ENCODE data around the gene DCAF4. TPM values are rescaled to one million over a fixed set of nuclear protein-coding genes. Genes with fewer than 3 reads are reported as not detected.
A peak's percentile ranks its signal among the peaks of the same experiment; 100 is the strongest.
"Not testable (repeated sequence)": the region's sequence is repeated elsewhere in the genome, so short reads cannot be mapped to it uniquely, and the experiment has no call there.

DCAF4 gene
- total RNA-seq, 1 experiment from 2014 or later: 16.1 TPM

- DNase-seq (ENCODE audit: low read depth): no peak
Measured at GRCh38 chr14:72932893-72933292, 6.6 kb downstream of the DCAF4 start.

GRCh38 chr14:72939630-72940029, 13.4 kb downstream of the DCAF4 start:
- no peak for DNase-seq (ENCODE audit: low read depth)

GRCh38 chr14:72941286-72941985, 15.2 kb downstream of the DCAF4 start:
- no peak for DNase-seq (ENCODE audit: low read depth)

- no peak for DNase-seq (ENCODE audit: low read depth)
Measured at GRCh38 chr14:72942934-72943333, 16.7 kb downstream of the DCAF4 start.

GRCh38 chr14:72943876-72944430, 17.7 kb downstream of the DCAF4 start:
- DNase-seq (ENCODE audit: low read depth): no peak

- DNase-seq (ENCODE audit: low read depth): no peak
Measured at GRCh38 chr14:72945356-72946027, 19.2 kb downstream of the DCAF4 start.

- DNase-seq (ENCODE audit: low read depth): no peak
Measured at GRCh38 chr14:72946491-72946890, 20.2 kb downstream of the DCAF4 start.

- DNase-seq (ENCODE audit: low read depth): peak; percentile 14
Measured at GRCh38 chr14:72947366-72948160, 21.3 kb downstream of the DCAF4 start.

GRCh38 chr14:72948481-72949138, 22.3 kb downstream of the DCAF4 start:
- peak; percentile 57 for DNase-seq (ENCODE audit: low read depth)

GRCh38 chr14:72952171-72952570, 25.9 kb downstream of the DCAF4 start:
- no peak for DNase-seq (ENCODE audit: low read depth)

- not testable (repeated sequence) for DNase-seq (ENCODE audit: low read depth)
Measured at GRCh38 chr14:72956741-72957140, 30.5 kb downstream of the DCAF4 start.

GRCh38 chr14:72957213-72957612, 30.9 kb downstream of the DCAF4 start:
- DNase-seq (ENCODE audit: low read depth): no peak

- no peak for DNase-seq (ENCODE audit: low read depth)
Measured at GRCh38 chr14:72958548-72958947, 32.3 kb downstream of the DCAF4 start.

GRCh38 chr14:72961016-72961415, 34.8 kb downstream of the DCAF4 start:
- DNase-seq (ENCODE audit: low read depth): not testable (repeated sequence)

GRCh38 chr14:72961579-72962335, 35.5 kb downstream of the DCAF4 start:
- DNase-seq (ENCODE audit: low read depth): peak; percentile 72

- DNase-seq (ENCODE audit: low read depth): peak; percentile 58
Measured at GRCh38 chr14:72962336-72962754, 36.1 kb downstream of the DCAF4 start.

GRCh38 chr14:72962829-72963312, 36.6 kb downstream of the DCAF4 start:
- peak; percentile 83 for DNase-seq (ENCODE audit: low read depth)

GRCh38 chr14:72965249-72965648, 39.0 kb downstream of the DCAF4 start:
- peak; percentile 83 for DNase-seq (ENCODE audit: low read depth)

- no peak for DNase-seq (ENCODE audit: low read depth)
Measured at GRCh38 chr14:72966038-72966437, 39.8 kb downstream of the DCAF4 start.

GRCh38 chr14:72968316-72968715, 42.1 kb downstream of the DCAF4 start:
- no peak for DNase-seq (ENCODE audit: low read depth)
